ENCODE data around the gene XPR1.

DNA sequence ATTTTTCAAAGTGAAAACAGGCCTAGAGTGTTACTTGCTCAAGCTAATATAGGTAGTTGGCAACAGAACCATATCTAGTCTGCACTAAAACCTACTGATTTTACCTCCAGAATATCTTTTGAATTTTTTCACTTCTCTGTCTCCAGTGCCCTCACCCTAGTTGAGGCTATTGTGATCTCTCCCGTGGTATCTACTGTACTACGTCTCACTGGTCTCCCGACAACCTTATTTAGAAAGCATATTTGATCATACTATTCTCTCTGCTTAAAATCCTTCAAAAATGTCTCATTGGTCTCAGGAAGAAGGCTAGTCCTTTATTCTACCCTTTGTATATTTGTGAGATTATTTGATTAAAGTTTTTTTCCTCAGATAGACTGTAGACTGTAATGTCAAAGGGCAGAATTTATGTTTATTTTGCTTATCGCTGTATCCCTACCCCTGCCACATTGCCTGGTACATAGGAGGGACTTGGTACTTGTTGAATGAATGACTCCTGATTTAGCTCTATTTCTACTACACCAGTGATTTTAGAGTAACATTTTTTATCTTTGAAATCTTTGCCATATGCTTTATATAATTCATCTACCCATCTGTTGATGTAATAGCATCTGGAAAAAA is 145.4 kb downstream of the XPR1 start:
- TF ChIP-seq, protein P1, sequence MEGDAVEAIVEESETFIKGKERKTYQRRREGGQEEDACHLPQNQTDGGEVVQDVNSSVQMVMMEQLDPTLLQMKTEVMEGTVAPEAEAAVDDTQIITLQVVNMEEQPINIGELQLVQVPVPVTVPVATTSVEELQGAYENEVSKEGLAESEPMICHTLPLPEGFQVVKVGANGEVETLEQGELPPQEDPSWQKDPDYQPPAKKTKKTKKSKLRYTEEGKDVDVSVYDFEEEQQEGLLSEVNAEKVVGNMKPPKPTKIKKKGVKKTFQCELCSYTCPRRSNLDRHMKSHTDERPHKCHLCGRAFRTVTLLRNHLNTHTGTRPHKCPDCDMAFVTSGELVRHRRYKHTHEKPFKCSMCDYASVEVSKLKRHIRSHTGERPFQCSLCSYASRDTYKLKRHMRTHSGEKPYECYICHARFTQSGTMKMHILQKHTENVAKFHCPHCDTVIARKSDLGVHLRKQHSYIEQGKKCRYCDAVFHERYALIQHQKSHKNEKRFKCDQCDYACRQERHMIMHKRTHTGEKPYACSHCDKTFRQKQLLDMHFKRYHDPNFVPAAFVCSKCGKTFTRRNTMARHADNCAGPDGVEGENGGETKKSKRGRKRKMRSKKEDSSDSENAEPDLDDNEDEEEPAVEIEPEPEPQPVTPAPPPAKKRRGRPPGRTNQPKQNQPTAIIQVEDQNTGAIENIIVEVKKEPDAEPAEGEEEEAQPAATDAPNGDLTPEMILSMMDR (IDR thresholded peaks at IDR 0.05) = no peak
- no peak for TF ChIP-seq POLR2A (IDR thresholded peaks at IDR 0.05)

All from uterus (tissue), 2 donors.